ENCODE data around the gene HTT. TPM values are rescaled to one million over a fixed set of nuclear protein-coding genes. Genes with fewer than 3 reads are reported as not detected.

HTT gene
- total RNA-seq, 1 experiment from 2014 or later, result 64.4 TPM

- no peak overlapping the region for H4K91ac ChIP-seq (ENCODE audit: insufficient read length, low read depth, low read length)
- H2BK5ac ChIP-seq (ENCODE audit: insufficient read length, low read length), result no peak overlapping the region
- H3K79me2 ChIP-seq (ENCODE audit: insufficient read depth, low read length), result no peaks in the 10 kb centered on the region
- no peak for TF ChIP-seq CTCF (conservative IDR thresholded peaks at IDR 0.05)
- Mint-ChIP-seq H3K9me3 (no peaks in the 10 kb centered on the region), H3K4me1 (peaks cover 4 to 14% of the 10 kb centered on the region in 2 experiments; a peak in 3 of 4 replicates), H3K27ac (no peak overlapping the region), H3K27me3 (ENCODE audit: low read depth) (peaks cover 13% of the 10 kb centered on the region), H3K36me3 (ENCODE audit: insufficient read depth in 1 of 3, low read depth in 3 of 3) (no peaks in the 10 kb centered on the region), H3K4me3 (no peak overlapping the region)
- no peak overlapping the region; the same call in 1 of the 2 replicates for H3K14ac ChIP-seq (ENCODE audit: insufficient read depth, low read length)
- H3K9ac ChIP-seq (ENCODE audit: extremely low read depth, insufficient read length, low read length), result no peak overlapping the region
- H2BK120ac ChIP-seq (ENCODE audit: low read depth, low read length, poor library complexity, severe bottlenecking), result no peak overlapping the region
- H2AK5ac ChIP-seq (ENCODE audit: insufficient read length, low read length), result no peak overlapping the region
- H2BK20ac ChIP-seq (ENCODE audit: low read depth, low read length, poor library complexity, severe bottlenecking), result no peak overlapping the region
- no peak overlapping the region for H3K4me2 ChIP-seq (ENCODE audit: insufficient read depth, insufficient read length, low read length)
- no CpG with 5 or more reads among the region's 17 CpGs for WGBS (ENCODE audit: extremely low coverage, insufficient read length, low lambda C conversion rate)
- H3T11ph ChIP-seq (ENCODE audit: low read length), result no peak overlapping the region
- no peaks in the 10 kb centered on the region for H3K79me1 ChIP-seq (ENCODE audit: insufficient read depth, low read depth, low read length, poor library complexity, severe bottlenecking)
- no peak overlapping the region for H2AFZ ChIP-seq (ENCODE audit: low read length)
- H4K5ac ChIP-seq (ENCODE audit: insufficient read length, low read depth, low read length), result no peak overlapping the region
- H3K18ac ChIP-seq (ENCODE audit: insufficient read length, low read depth, low read length), result no peak overlapping the region
- H2BK12ac ChIP-seq (ENCODE audit: insufficient read length, low read depth, low read length), result no peak overlapping the region
- H3K23me2 ChIP-seq (ENCODE audit: insufficient read length, low read depth, low read length, poor library complexity, severe bottlenecking), result no peaks in the 10 kb centered on the region
- no peaks in the 10 kb centered on the region for H3K4me1 ChIP-seq (ENCODE audit: insufficient read depth, low read length)
- DNase-seq, result no peak
- no peaks in the 10 kb centered on the region for H4K20me1 ChIP-seq (ENCODE audit: control insufficient read depth, insufficient read depth, insufficient read length)
- no peak overlapping the region for H4K8ac ChIP-seq (replicated peaks; ENCODE audit: insufficient read length, low read depth, low read length)
- H3K27me3 ChIP-seq (ENCODE audit: insufficient read depth, low read length), result no peaks in the 10 kb centered on the region; the same call in 1 of the 2 replicates
- H3K56ac ChIP-seq (ENCODE audit: insufficient read length, low read depth, low read length), result no peak overlapping the region
- no peak overlapping the region for H3K27ac ChIP-seq (ENCODE audit: insufficient read length, low read depth, low read length)
- H3K4ac ChIP-seq (ENCODE audit: low read depth, low read length), result no peak overlapping the region
- no peaks in the 10 kb centered on the region for H3K9me3 ChIP-seq (ENCODE audit: control insufficient read depth, low read depth, low read length)
- H3K23ac ChIP-seq (ENCODE audit: insufficient read length, low read depth, low read length), result no peak overlapping the region
- H2BK15ac ChIP-seq (ENCODE audit: low read depth, low read length), result no peak overlapping the region
These were observed 194.1 kb downstream of the HTT start for GRCh38 chr4:3268395-3269104.
